HG03039 (cell line): ENCODE results near the gene THAP4.
A peak's percentile ranks its signal among the peaks of the same experiment; 100 is the strongest.

Experiments used
- ATAC-seq: cut with Tn5 transposase; IDR thresholded peaks from one replicate; pipeline ENCODE4 v1.9.1; 2021; ENCODE audit warnings: mild to moderate bottlenecking, moderate library complexity; ENCODE audit not compliant: unreplicated experiment

The THAP4 gene, protein sequence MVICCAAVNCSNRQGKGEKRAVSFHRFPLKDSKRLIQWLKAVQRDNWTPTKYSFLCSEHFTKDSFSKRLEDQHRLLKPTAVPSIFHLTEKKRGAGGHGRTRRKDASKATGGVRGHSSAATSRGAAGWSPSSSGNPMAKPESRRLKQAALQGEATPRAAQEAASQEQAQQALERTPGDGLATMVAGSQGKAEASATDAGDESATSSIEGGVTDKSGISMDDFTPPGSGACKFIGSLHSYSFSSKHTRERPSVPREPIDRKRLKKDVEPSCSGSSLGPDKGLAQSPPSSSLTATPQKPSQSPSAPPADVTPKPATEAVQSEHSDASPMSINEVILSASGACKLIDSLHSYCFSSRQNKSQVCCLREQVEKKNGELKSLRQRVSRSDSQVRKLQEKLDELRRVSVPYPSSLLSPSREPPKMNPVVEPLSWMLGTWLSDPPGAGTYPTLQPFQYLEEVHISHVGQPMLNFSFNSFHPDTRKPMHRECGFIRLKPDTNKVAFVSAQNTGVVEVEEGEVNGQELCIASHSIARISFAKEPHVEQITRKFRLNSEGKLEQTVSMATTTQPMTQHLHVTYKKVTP

DNA sequence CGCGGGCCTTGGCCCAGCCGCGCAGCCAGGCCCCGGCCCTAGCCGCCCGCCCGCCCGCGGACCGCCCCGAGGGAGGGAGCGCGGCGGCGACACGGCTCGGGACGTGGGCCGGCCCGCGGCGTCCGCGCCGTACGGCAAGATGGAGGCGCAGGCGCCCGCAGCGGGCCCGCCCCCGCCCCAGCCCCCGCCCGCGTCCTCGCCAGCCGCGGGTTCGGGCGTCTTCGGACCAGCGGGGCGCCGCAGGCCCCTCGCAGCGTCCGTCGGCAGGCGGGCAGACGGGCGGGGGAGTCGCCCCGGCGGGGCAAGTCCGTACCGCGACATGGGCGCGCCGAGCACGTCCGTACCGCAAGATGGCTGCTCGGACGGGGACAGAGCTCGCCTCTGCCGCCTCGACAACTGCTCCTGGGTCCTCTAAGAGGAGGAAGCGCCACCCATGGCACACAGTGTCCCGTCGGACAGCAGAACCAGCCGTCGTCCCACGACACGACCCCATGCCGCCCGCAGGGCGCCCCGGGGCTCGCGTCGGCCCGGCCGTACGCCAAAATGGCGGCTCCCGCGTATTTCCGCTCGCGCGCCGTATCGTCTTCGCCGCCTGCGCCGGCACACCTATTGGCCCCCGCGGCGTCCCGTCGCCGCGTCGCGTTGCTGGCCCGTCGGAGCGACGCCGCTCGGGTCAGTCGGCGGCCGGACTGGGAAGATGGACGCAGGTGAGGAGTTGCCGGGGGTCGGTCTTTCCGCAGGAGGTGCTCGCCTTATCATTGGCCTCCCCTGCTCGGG lies at the start of gene THAP4, which contains the start of gene ATG4B:
TSS of gene THAP4 (minus strand) at position 141 of the 777 bp plus-strand sequence. CDS start 141 bp downstream, outside the sequence.
TSS of gene ATG4B (plus strand) at position 676 of the 777 bp plus-strand sequence. CDS start at position 698, 22 bp downstream.
- ATAC-seq, result peak; percentile 51

DNA sequence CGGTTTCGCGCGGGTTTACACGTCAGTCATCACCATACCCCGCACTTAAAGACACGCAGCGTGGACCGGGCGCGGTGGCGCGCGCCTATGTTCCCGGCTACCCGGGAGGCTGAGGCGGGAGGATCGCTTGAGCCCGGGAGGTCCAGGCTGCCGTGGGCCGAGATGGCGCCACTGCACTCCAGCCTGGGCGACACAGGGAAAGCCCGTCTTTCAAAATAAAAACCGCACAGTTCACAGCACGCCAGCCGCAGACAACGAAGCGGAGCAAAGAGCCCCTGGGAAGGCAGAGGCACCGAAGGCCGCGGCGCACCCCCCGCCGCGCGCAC lies 49.3 kb upstream of the THAP4 start:
- ATAC-seq, result peak; percentile 5

DNA sequence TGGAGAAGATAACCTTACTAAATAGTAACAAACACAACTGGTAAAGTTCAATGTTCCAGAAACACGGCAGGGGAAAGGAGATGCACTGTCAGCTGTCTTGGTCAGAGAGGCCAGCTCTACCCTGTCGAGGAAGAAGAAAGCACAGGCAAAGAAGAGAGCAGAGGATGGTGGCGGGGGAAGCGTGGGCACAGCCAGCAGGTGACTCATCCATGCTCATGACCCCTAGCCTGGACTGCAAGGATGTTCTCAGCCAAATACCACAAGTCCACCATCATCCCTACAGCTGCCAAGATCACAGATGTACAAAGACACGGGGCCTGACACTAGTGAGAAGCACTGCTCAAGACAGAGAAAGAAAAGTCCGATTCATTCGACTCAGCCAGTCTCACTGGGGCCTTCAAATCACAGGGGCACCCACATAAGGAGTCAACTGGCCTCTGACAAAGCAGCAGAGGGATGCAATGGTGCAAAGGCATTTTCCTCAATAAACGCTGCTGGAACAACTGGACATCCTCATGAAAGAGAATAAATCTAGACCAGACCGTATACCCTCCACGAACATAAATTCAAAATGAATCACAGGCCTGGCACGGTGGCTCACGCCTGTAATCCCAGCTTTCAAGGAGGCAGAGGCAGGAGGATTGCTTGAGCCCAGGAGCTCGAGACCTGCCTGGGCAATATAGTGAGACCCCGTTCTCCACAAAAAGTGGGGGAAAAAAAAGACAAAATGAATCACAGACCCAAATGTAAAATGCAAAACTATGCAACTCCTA lies 44.1 kb upstream of the THAP4 start:
- ATAC-seq, result no peak

DNA sequence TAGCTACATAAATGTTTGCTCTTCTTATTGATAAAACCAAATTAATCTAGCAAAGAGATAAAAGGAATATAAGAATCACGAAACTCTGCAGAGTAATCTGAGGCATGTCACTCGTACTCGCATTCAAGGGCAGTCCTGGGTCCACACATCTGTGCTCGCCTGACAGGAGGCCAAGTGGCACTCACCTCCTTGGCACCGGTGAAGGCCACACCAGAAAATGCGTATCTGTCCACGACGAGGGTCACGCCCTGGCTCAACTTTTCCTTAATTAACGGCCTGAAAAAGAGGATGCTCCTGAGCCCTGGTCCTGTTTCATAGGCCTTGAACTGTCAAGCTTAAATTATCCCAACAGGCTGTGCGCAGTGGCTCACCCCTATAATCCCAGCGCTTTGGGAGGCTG lies 43.1 kb upstream of the THAP4 start:
- no peak for ATAC-seq

DNA sequence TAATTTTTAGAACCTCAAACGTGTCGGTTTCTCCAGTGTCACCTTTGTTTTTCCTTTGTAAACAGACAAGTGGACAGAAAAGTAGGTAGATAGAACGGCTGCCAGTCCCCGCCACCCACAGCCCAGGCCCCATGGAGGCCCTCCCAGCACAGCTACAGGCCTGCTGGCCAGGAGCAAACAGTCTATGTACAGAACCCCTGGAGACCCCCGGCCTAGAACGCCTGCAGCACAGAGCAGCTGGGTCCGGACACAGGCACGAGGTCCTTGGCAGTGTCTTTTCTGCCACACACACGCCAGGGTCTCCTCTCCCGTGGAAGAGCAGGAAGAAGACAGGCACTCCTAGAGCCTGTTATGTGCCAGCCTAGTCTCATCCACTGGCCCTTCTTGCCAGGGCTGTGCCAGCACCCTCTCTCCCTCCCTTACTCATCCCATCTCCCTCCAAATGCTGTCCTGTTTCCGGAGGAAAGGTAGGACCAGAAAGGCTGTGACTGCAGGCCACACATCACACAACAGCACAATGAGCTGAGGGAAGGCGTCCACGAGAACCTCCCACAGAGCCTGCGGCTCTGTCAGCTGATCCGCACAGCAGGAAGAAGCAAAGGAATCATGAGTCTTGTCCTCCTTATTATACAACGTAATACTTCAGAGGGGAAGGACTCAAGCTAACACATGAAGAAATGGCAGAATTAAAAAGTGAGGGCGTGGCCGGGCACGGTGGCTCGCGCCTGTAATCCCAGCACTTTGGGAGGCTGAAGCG lies 42.0 kb upstream of the THAP4 start:
- no peak for ATAC-seq

DNA sequence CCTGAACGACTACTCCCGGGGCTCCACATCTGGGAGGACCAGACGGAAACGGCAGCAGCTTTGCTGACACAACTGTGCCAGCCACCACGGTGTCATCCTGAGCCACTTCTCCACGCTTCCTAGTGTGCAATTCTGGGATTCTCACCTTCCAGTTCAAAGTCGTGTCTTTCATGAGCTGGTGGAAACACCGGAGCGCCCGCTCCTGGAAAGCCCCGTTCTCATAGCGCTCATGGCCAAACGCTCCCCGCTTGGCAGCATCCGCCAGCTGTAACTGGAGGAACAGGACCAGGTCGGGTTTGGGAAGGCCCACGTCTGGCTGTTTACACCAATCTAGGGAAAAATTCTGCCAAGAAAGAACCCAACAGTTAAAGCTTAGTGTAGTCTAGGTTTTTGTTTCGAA lies 41.3 kb upstream of the THAP4 start:
- no peak for ATAC-seq

DNA sequence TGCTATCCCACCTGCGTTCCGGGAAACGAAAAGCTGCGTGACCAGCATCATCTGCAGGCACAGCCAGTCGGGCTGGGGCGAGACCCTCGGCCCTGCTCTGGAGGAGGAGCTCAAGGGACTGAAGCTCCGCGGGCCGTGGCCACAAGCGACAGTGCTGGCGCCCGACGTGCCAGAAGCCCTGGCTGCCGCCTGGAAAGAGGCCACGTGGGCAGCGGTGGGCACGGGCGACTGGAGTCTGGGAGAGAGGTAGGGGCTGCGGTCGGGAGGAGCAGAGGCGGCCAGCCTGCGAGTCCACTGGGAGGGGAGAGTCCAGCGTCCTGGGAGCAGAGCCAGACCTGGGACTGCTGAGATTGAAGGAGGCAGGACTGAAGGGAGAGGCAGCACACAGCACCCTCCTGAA lies 40.4 kb upstream of the THAP4 start:
- ATAC-seq, result no peak

DNA sequence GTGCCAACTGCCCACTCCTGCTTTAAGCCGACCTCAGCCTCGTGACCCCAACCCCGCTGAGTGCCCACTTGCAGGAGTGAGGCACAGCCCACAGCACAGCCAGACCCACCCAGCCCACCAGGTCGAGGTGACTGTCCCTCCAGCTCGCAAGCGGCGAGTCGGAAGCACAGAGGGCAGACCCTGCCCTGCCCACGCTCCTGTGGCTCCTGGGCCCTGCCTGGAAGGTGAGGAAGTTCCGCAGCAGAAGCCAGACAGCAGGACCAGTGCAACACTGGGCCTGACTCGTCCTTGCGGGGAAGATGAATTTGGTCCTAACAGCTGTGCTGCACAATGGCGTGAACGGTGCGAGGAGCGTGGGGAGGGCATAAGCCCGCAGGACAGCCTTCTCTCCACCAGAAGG lies 39.7 kb upstream of the THAP4 start:
- no peak for ATAC-seq

DNA sequence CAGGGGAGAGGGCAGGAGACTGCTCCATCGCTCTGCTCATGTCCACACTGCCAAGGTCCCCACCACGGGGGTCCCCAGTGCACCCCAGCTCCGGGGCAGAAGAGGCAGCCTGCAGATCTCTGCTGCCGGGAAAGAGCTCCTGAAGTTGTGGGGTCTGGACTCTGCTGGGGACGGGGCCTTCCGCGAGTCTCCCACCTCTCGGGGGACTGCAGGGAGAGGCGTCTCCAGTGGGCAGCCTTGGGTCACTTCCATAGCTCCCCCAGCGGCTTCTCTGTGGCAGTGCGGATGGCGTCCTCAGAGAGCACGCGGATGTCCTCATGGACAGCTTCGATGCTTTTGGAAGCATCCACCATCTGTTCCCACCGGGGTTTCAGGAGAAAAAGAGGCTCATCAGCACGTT lies 38.9 kb upstream of the THAP4 start:
- ATAC-seq, result no peak

DNA sequence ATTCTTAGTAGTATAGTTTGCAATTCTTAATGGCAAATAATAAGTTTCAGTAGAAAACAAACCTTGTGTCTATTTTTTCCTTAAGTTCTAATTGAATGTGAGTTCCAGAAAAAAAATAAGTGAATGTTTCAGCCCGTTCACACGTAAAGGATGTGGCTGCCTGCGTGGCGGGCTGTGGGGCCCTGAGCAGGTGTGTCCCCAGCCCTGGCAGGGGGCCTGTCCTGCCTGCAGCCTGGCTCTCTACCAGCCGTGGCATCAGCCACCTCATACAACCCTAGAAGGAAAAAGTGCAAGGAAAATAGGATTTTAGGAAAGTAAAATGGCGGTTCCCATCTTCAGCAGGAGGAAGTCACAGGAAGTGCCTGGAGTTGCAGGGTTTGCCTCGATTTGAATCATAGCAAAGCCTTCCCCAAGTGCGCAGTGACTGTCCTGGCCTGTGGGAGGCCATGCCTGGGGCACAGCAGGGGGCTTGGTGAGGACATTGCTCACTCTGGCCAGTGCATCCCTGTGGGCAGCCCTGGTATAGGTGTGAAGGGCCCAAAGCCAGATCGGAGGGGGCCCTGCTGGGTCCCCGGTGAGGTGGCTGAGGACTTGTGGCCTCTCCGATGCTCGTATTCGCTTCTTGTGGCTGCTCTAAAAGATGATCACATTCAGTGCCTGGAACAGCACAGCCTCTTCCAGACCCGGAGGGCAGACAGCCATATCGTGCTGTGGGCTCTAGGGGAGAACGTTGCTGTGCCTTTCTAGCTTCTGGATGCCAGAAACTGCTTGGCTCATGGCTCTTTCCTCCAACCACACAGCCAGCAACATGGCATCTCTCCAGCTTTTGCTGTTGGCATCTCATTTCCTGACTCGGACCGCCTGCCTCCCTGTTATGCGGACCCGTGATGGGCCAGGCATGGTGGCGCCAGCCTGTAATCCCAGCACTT lies 37.1 kb upstream of the THAP4 start:
- no peak for ATAC-seq

DNA sequence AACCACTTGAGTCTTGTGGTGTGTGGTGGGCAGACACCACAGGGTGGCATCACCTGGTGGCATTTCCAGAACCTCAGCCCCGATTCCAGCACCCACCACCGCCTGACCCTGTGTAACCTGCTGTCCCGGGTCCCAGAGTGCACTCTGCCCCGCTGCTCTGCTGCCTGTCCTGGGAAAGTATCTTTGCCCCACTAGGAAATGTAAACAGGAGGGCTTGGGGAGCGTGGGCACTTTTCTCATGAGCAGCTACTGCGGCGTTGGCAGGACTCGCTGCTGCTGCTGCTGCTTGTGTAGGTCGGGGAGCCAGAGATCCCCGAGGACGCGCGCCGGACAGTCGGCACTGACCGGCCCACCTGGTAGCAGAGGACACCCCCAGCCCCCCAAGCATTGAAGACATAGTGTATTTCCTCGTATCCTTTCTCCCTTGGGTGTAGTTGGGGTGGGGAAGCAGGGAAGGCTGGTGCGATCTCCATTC lies 36.3 kb upstream of the THAP4 start:
- no peak for ATAC-seq

DNA sequence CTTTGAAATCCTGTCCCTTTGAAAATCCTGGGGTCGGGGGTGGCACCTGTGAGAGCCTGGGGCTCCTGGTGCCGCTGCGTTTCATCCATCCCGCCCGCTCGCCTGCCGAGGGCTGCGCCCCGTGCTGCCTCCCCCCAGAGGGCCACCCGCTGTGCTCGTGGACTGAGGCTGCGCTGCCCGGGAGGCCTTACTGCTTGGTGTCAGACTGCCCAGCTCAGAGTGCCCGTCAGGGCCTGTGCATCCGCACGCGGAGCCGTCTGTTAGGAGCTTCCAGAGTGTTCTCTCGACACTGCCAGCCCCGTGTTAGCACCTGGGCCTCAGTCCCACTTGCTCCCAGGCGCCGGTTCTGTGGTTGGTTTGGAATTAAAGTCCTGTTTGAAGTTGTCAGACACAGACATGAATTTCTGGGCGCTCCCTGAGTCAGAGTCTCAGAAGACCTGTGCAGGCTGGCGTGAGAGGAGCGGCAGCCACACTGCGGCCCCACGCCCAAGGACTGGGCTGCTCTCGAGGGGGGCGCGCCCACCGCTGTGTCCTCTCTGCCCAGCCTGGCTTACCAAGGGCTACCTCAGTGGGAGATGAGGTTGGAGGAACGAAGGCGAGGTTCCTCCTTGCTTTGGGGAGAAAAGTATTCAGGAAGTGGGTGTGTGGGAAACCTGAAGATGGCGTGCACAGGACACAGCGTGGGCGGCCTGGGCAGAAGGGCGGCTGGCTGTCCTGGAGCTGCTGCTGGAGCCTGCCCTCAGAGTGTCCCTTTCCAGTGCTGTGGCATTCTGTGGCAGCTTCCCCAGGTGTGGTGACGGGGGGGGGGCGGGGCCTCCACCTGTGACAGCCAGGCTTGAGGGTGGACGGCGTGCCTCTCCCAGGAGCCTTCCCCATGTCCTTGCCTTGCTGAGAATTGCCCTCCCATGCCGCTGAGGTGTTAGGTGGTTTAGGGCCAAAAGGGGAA lies 35.6 kb upstream of the THAP4 start:
- no peak for ATAC-seq

DNA sequence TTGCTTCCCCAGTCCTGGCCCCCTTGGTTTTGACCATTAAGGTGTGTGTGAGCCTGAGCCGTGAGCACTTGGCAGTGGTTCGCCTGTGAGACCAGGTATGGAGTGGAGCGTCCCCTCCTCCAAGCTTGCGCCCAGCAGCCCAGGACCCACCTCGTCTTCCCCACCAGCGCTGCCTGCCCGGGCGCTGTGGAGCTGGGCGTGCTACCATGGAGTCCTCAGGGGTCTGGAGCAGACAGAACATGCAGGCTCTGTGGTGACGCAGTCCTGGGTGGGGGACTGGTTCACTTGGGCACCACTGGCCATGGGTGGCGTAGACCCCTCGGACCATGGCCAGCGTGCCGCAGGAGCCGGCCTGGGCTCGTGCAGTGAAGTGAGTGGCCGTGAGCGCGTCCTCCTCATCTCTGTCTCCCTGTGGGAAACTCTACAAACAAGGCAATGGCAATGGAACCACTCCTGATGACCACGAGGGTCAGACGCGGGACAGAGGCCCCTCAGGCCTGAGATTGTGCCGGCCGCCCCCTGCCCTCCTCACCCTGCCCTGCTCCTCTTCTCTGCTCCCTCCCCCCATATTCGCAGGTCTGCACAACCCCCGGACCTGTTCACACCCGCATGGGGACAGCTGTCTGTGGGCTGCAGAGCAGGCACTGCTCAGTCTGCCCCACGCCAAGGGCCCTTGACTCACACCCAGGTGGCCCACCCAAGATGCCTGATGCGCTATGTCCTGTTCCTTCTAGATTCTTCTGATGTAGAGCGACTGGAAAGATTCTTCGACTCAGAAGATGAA lies 34.7 kb upstream of the THAP4 start:
- no peak for ATAC-seq

DNA sequence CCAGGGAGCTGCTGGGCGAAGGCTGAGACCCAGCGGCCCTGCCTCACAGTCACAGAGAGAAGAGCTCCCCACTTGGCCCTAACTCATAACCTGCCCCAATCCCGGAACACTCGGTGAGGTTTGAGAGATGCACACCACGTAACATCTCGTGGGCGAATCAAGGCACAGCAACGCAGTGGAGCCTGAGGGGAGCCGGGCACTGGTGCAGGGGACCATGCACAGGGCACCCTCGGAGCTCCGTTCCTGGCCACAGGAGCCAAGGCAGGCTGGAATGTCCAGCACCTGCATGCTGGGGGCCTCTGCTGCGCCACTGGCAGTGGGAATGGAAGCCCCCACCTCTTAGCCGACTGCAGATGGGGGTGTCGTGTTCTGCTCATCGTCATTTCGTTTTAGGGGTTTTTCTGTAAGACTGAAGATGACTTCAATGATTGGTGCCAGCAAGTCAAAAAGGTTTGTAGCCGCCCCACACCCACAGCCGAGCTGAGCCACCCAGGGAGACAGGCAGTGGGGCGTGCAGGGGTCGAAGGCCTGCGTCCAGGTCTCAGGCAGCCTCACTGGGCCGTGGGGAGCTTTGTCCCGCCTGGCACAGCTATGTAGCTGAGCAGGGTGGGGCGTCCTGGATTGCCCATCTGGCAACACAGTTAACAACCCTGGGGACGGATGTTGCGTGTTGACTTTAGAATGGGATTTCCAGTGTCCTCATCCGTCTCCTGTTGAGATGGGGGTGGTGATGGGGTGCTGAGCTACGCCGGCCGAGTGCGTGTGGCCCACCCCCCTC lies 33.6 kb upstream of the THAP4 start:
- ATAC-seq, result no peak

DNA sequence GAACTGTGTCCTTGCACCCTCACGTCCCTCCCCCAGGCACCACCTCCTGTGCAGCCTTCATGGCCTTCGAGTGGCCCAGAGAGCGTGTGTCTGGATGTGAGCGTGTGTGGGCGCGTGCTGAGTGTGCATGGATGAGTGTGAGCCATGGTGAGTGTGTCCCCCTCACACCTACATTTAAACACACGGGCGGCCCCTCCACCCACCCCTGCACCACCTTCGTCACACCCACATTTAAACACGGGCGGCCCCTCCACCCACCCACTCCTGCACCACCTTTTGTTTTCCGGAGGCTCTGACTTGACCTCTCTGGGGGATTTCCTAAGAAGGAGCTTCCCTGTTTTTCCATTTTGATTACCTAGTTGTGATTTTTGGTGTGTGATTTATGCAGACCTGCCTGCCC lies 31.9 kb upstream of the THAP4 start:
- ATAC-seq, result no peak

DNA sequence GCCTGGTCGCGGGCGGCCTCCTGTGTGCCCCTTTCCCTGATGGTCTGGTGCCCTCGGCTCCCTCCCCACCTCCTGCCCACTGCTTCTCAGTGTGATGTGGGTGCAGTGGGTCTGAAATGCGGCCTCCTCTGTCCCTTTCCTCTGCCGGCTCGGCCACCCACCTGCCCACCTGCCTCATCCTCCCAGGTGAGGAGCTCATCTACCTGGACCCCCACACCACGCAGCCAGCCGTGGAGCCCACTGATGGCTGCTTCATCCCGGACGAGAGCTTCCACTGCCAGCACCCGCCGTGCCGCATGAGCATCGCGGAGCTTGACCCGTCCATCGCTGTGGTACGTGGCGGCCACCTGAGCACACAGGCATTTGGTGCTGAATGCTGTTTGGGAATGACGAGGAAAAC lies 31.4 kb upstream of the THAP4 start:
- ATAC-seq, result no peak
